Body of pancreas (tissue), 4 donors: ENCODE results near the gene PHLDB1.

ENCODE experiments used
- POLR2A ChIP-seq, 3 donors: fragments of 450-650 bp; IDR thresholded peaks; one replicate each; pipeline ENCODE4 v1.6.1; 2016; ENCODE audit warnings: antibody characterized with exemption in 3 of 3, mild to moderate bottlenecking in 2 of 3
- TF ChIP-seq, protein P1 (sequence below), 7 experiments: fragments of 450-650 bp in 4 of 7; fragments of 200-600 bp in 3 of 7; sonication (generic) in 3 of 7; IDR thresholded peaks; one replicate each; pipeline ENCODE4 v1.5.1; 2016 to 2019; ENCODE audit warnings: antibody characterized with exemption in 7 of 7

DNA sequence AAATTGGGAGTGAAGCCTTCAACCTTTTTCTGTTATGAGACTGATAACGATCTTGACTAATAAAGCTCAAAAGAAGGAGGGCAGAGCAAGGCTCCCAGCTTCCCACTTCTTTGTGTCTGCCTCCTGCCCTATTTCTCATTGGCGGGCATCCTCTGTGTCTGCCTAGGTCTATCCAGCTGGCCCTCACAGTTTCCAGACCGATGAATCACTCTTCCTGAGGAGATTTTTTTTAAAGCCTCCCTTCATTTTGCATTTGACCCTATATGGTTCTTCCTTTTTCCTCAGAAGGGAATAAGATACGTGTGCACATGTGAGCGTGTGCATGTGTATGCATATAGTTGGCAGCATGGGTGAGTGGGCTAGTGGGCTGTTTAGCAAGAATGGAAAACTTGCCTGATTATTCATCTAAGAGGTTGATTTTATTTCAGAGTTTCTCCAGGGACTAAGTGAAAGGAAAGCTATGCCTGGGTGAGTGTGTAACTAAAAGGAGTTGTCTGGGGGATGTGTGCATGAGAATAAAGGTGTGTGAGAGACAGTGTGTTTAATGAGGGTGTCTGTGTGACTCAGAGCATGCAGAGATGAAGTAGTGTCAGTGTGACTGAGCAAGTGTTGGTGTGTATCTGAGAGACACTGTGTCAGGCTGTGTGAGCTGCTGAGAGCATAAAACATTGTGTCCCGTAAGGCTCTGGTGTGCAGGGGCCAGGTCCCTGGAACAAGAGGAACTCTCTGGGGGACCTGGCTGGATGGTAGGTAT lies 12.2 kb downstream of the PHLDB1 start:
- TF ChIP-seq, protein P1, sequence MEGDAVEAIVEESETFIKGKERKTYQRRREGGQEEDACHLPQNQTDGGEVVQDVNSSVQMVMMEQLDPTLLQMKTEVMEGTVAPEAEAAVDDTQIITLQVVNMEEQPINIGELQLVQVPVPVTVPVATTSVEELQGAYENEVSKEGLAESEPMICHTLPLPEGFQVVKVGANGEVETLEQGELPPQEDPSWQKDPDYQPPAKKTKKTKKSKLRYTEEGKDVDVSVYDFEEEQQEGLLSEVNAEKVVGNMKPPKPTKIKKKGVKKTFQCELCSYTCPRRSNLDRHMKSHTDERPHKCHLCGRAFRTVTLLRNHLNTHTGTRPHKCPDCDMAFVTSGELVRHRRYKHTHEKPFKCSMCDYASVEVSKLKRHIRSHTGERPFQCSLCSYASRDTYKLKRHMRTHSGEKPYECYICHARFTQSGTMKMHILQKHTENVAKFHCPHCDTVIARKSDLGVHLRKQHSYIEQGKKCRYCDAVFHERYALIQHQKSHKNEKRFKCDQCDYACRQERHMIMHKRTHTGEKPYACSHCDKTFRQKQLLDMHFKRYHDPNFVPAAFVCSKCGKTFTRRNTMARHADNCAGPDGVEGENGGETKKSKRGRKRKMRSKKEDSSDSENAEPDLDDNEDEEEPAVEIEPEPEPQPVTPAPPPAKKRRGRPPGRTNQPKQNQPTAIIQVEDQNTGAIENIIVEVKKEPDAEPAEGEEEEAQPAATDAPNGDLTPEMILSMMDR (IDR thresholded peaks at IDR 0.05) = no peak
- TF ChIP-seq POLR2A (IDR thresholded peaks at IDR 0.05) = no peak
